Tibial nerve (tissue), 3 donors: Measurements from ENCODE around the gene OSBPL5.

ENCODE experiments used
- POLR2A ChIP-seq, 2 donors: fragments of 450-650 bp; IDR thresholded peaks; one replicate each; pipeline ENCODE4 v1.6.1; 2017; ENCODE audit warnings: antibody characterized with exemption in 2 of 2, mild to moderate bottlenecking in 2 of 2, moderate library complexity in 2 of 2
- TF ChIP-seq, protein P1 (sequence below), 5 experiments: fragments of 200-600 bp in 3 of 5; fragments of 450-650 bp in 2 of 5; sonication (generic) in 3 of 5; IDR thresholded peaks; one replicate each; pipeline ENCODE4 v1.5.1; 2016 to 2019; ENCODE audit warnings: antibody characterized with exemption in 5 of 5, mild to moderate bottlenecking in 3 of 5, moderate library complexity in 2 of 5

DNA sequence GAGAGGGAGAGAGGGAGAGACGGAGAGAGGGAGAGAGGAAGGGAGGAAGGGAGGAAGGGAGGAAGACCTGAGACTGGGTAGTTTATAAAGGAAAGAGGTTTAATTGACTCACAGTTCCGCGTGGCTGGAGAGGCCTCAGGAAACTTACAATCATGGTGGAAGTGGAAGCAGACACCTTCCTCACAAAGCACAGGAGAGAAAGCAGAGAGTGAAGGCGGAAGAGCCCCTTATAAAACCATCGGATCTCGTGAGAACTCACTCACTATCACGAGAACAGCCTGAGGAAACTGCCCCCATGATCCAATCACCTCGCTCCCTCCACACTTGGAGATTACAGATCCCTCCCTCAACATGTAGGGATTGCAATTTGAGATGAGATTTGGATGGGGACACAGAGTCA is 95.7 kb downstream of the OSBPL5 start:
- TF ChIP-seq, protein P1, sequence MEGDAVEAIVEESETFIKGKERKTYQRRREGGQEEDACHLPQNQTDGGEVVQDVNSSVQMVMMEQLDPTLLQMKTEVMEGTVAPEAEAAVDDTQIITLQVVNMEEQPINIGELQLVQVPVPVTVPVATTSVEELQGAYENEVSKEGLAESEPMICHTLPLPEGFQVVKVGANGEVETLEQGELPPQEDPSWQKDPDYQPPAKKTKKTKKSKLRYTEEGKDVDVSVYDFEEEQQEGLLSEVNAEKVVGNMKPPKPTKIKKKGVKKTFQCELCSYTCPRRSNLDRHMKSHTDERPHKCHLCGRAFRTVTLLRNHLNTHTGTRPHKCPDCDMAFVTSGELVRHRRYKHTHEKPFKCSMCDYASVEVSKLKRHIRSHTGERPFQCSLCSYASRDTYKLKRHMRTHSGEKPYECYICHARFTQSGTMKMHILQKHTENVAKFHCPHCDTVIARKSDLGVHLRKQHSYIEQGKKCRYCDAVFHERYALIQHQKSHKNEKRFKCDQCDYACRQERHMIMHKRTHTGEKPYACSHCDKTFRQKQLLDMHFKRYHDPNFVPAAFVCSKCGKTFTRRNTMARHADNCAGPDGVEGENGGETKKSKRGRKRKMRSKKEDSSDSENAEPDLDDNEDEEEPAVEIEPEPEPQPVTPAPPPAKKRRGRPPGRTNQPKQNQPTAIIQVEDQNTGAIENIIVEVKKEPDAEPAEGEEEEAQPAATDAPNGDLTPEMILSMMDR (IDR thresholded peaks at IDR 0.05) = no peak
- no peak for TF ChIP-seq POLR2A (IDR thresholded peaks at IDR 0.05)
